Epithelial cell of proximal tubule (primary cell): ENCODE measurements around the gene GPATCH4. TPM values are rescaled to one million over a fixed set of nuclear protein-coding genes. Genes with fewer than 3 reads are reported as not detected.

Source experiments
- DNase-seq: peaks from one replicate; pipeline ENCODE4 v3.0.0-alpha.2; 2011; ENCODE audit warnings: low read depth
- H3K4me3 ChIP-seq: 2 replicates; pipeline ENCODE4 v1.5.1; 2011; ENCODE audit warnings: low read depth, mild to moderate bottlenecking, low read length
- CTCF ChIP-seq: conservative IDR thresholded peaks from 2 replicates; pipeline ENCODE4 v1.5.1; 2012; ENCODE audit warnings: low read depth, mild to moderate bottlenecking, low read length
- total RNA-seq: library from RNA; depleted of rRNA; stranded (reverse); fragments of >200 nt; gene quantifications from 2 replicates; pipeline ENCODE4 v1.2.3, GENCODE V29; 2015

Gene GPATCH4
- total RNA-seq, 1 donor from 2014 or later, result 15.9 TPM

- TF ChIP-seq CTCF, result no peak
- DNase-seq, result no peak
- no peak overlapping the region for H3K4me3 ChIP-seq
Measured at GRCh38 chr1:156644640-156645039, 43.4 kb upstream of the GPATCH4 start.

- H3K4me3 ChIP-seq, result no peak overlapping the region
- no peak for DNase-seq
- no peak for TF ChIP-seq CTCF
Measured at GRCh38 chr1:156644146-156644545, 42.9 kb upstream of the GPATCH4 start.

DNA sequence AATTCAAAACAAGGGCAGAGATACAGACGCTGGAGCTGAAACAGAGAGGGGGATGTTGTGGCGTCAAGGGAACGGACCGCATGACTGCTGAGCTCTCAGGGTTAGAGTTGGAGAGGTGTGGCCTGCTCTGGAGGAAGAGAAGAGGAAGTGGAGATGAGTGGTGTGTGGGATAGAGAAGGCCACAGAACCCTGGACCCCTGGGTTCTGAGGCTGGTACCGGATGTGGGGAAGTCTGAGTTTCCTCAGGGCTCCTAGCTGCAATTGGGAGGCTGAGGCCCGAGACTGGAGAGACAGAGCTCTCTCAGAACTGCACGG, 42.5 kb upstream of the GPATCH4 start:
- TF ChIP-seq CTCF, result no peak
- no peak for DNase-seq
- H3K4me3 ChIP-seq, result no peak overlapping the region

DNA sequence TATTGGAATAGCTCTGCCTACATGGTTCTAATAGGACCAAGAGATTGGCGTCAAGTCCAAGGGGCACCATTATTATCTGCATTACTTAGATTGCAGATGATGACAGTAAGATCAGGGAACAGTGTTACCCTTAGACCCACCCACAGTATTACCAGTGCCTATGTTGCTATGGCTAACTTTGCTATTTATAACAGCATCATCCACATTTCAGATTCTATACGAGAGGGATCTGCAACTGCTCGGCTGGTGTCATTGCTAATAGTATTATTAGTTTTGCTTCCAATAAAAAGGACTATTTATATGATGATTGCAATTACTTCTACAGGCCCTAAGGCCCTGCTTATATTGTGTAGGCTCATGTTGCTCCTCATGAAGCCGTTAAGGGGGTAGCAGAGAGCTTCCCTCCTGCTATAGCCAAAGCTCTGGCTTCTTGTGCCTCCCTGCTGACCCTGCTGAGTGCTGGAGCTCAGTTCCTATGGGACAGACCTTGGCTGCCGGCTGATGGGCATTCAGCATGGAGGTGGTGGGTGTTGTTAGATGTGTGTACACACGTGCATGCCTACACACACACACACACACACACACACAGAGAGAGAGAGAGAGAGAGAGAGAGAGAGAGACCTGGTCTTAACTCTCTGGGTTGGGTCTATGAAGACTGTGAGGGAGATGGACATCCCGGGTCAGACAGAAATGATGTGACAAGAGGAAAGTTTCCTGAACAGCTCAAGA, 41.9 kb upstream of the GPATCH4 start:
- no peak for DNase-seq
- no peak for TF ChIP-seq CTCF

DNA sequence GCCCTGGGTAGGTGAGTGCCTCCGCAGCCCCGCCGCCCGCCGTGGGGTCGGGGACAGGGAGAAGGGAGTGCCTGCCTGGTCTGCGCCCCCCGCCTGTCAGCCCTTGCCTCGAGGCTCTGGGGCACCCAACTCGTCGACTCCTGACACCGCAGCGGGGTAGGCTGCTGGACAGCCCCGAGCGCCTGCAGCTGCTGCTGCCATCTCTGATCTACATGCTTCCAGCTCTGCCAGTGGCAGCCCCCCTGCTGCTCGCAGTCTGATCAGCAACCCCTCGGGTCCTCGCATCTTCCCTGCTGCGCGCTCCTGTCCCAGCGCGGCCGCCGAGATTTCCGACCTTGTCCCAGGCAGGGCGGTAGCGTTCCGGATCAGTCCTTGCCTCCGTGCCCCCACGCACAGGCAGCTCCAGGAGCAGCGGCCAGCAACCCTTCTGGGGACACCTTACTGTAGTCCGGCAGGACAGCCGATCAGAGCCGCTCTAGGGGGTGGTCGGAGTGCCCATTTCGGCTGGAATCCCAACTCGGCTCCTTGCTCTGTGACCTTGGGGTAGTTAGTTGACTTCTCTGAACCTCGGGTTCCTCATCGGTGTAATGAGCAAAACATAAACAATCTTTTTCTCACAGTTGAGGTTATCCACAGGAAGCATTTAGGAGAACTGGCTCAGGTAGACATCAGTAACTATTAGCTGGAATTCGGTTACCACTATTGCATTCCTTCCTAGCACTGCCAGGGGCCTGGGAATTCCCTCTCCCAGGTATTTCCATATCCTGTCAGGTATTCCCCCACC, 41.2 kb upstream of the GPATCH4 start:
- no peak for TF ChIP-seq CTCF
- no peak overlapping the region for H3K4me3 ChIP-seq
- no peak for DNase-seq

More for the DNA sequence above, 41.9 kb upstream of the GPATCH4 start:
- no peak overlapping the region for H3K4me3 ChIP-seq

GRCh38 chr1:156641761-156642264, 40.5 kb upstream of the GPATCH4 start, which contains the start of gene BCAN:
BCAN (plus strand) TSS chr1:156642117; CDS start chr1:156646055, 3,938 bp downstream.
- no peak within 1 kb of the TSS for H3K4me3 ChIP-seq
- DNase-seq, result no peak
- TF ChIP-seq CTCF, result no peak
